Renal pelvis (tissue), 12 donors: ENCODE measurements around the gene BEAN1. TPM values are rescaled to one million over a fixed set of nuclear protein-coding genes. Genes with fewer than 3 reads are reported as not detected.
A peak's percentile ranks its signal among the peaks of the same experiment; 100 is the strongest.

Source experiments
- DNase-seq: peaks from one replicate; pipeline ENCODE4 v3.0.0-alpha.2; 2013
- long read RNA-seq, 16 experiments: transcript quantifications; one replicate each; lab custom pipeline, GENCODE V29; 2026
- polyA plus RNA-seq, 3 donors: library from polyadenylated mRNA; unstranded; fragments of 120-200 nt; gene quantifications; one replicate each; pipeline ENCODE4 v1.2.1, GENCODE V29; 2013; ENCODE audit not compliant: insufficient read length in 3 of 3

BEAN1 gene, protein sequence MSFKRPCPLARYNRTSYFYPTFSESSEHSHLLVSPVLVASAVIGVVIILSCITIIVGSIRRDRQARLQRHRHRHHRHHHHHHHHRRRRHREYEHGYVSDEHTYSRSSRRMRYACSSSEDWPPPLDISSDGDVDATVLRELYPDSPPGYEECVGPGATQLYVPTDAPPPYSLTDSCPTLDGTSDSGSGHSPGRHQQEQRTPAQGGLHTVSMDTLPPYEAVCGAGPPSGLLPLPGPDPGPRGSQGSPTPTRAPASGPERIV
- 1 to 10 TPM; 1.5 to 3.8 (median 3.4) TPM for polyA plus RNA-seq
- long read RNA-seq, donor 1, result 0 reads
- long read RNA-seq, donor 2, result 0 reads
- long read RNA-seq, donor 3, result 0 reads
- long read RNA-seq, donor 4, result 0 reads
- long read RNA-seq, donor 5, partial matches to known transcripts, result 0 of 1 reads
- long read RNA-seq, donor 5, other reads (novel, unspliced or antisense), result 0 of 1 reads
- long read RNA-seq, donor 6, partial matches to known transcripts, result 0 of 1 reads
- long read RNA-seq, donor 6, other reads (novel, unspliced or antisense), result 0 of 1 reads
- long read RNA-seq, donor 7, partial matches to known transcripts, result 0 of 1 reads
- long read RNA-seq, donor 7, other reads (novel, unspliced or antisense), result 0 of 1 reads
- long read RNA-seq, donor 8, result 0 reads
- long read RNA-seq, donor 9, result 0 reads
- long read RNA-seq, donor 10, partial matches to known transcripts, result 5 of 5 reads
- long read RNA-seq, donor 10, other reads (novel, unspliced or antisense), result 0 of 5 reads
- long read RNA-seq, donor 11, result 0 reads
- long read RNA-seq, donor 12, result 0 reads
- long read RNA-seq, donor 13, result 0 reads
- long read RNA-seq, donor 14, result 0 reads
- long read RNA-seq, donor 15, result 0 reads
- long read RNA-seq, donor 16, result 0 reads

DNA sequence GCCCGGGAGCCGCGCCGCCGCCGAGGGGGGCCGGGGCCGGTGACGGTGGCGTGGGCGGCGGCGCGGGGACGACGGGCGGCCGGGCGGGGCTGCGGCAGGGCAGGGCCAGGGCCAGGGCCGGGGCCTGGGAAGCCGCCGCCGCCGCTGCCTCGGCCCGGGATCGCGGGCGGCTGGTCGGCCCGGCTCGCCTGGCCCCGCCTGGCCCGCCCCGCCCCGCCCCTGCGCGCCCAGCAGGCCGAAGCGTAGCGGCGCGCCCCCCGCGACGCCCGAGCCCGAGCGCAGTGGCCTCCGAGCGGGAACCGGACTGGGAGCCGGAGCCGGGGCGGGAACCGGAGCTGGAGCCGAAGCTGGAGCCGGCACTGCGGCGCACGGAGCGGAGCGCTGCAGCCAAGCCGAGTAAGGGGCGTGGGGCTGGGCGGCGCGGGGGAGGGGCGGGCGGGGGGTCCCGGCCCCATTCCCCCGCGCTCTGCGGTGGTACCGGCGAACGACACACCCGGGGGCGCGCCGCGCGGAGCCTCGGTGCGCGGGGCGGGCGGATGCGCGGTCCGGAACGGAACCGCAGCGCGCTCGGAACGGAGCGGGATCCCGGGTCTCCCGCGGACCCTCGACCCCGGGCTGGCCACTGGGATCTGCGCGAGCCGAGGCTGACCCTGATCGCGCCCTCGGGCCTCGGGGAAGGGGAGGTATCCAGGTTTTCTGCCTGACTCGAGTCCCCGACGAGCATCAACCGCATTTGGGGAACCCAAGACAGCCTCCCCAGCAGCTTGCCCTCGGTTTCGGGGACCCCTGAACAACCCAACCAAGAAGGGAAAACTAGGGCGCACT is at the start of gene BEAN1:
Gene BEAN1 (plus strand): TSS at position 260 of the 825 bp plus-strand sequence. CDS start 10,382 bp downstream, outside the sequence.
- peak; percentile 41 for DNase-seq

DNA sequence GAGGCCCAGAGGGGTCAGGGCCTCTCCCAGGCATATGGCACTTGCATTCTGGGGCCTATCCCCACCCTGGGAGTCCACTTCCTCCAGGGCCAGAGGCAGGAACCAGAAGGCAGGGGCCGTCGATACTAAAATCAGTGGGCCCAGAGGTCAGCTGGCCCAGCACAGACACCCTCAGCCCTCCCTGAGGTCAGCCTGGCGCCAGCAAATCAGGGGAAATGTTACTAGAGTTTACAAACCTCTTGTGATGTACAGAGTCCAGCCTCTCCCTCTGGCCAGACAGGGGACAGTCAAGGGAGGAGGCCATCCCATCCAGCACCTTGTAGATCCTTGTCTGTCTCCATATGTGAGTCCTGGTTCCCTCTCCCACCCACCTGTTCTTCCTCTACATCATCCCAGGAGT is 49.8 kb upstream of the BEAN1 start:
- no peak for DNase-seq

DNA sequence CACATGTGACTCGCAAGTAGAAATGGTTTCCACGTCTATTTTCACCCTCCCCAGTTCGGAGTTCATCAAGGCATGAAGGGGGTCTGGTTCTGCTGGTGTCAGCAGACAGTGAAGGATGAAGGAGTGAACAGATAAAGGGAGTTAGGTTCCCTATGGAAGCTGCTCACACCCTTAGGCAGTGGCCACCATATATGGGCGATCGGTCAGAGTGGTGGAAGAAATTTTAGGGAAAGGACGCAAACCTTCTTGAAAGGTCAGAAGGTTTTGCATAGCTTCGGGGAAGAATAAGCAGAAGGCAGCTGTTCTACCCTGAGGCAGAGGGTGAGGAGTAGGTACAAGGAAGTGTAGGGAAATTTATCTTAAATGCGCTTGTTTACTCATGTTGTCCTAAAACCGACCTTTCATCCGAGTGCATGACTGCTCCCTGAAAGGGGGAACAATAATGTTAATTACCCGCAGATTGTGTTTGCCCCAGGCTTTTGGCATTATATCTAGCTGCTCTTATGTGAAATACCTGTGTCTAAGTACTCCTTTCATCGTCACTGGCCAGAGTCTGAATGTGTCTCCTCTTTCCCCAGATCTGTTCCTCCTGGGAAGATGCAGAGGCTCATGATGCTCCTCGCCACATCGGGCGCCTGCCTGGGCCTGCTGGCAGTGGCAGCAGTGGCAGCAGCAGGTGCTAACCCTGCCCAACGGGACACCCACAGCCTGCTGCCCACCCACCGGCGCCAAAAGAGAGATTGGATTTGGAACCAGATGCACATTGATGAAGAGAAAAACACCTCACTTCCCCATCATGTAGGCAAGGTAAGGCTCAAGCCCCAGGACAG is 48.1 kb upstream of the BEAN1 start:
- no peak for DNase-seq

DNA sequence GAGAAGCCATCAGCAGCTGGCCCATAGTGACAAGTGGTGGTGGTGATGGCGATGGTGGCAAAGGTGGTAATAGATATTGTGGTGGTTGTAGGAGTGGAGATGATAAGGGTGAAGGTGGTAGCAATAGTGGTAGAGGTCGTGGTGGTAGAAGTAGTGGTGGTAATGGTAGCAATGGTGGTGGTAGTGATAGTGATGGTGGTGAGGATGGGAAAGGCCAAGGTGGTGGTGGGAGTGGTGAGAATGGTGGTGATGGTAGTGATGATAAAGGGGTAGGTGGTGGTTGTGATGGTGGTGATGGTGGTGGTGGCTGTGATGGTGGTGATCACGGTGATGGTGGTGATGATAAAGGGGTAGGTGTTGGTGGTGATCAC is 47.5 kb upstream of the BEAN1 start:
- DNase-seq, result no peak

DNA sequence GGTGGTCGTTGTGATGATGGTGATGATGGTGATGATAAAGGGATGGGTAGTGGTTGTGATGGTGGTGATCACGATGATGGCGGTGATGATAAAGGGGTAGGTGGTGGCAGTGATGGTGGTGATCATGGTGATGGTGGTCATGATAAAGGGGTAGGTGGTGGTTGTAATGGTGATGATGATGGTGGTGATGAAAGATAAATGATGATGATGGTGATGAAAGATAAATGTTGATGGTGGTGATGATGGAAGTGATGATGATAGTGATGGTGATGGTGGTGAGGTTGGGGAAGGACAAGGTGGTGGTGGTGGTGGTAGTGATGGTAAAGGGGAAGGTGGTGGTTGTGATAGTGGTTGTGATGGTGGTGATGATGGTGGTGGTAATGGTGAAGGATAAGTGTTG is 46.7 kb upstream of the BEAN1 start:
- no peak for DNase-seq

DNA sequence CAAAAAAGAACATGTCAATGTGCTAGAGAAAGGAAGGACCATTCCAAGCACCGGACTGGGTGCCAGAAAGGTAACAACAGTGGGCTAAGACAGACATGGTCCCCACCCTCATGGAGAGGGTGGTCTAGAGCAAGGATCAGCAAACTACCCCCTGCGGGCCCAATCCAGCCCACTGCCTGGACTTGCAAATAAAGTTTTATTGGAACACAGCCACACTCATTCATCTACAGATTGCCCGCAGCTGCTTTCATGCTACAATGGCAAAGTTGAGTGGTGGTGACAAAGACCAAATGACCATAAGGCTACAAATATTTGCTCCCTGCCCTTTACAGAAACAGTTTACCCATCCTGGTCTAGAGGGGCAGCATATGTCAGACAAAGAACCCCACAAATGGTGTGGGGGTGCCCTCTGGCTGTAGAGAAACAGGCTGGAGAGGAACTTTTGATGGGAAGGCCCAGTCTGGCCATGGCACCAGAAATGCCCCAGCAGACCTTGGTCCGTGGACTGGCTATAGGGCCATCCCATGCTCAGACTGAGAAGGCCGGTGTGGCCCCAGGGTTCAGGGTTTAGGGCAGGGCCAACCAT is 45.4 kb upstream of the BEAN1 start:
- DNase-seq, result no peak

DNA sequence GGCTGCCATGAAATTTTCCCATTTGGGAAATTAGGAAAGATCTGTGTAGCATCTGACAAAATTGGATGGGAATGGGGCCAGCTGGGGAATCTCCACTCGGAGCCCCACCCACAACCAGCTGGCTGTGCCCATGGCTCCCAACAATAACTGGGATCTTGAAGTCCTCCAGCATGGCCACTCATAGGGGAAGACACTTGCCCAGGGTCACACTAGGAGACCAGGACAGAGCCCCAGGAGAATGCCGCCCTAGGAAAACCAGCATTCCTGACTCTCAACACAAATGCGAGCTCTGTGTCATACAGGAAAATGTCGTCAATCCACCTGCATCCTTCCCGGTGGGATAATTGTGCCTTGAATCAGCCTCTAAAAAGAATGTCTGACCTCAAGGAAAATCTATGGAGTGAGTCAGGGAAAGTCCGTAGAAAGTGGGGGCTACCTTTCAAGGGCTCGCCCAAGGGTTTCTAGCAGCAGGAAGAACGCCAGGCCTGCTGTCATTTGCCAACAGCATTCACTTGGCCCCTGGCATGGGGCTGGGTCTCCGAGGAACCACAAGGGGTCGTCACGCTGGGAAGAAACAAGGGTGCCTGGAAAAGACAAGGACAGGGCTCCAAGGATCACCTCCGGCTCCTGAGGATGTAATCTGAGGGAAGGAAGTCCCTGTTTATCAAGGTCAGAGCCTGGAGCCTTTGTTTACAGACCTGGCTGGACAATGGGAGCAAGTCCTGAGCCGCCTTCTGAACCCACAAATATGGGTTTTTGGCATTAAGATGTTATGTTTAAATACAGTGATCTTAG is 44.7 kb upstream of the BEAN1 start:
- no peak for DNase-seq

DNA sequence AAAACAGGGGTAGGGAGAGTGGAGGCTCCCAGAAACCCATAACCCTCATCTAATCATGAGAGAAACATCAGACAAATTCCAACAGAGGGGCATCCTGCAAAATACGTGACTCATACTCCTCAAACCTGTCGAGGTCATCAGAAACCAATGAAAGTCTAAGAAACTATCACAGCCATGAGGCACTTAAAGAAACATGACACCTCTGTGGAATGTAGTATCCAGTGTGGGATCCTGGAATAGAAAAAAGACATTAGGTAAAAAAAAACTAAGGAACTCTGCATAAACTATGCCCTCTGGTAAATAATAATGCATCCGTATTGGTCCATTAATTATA is 44.2 kb upstream of the BEAN1 start:
- DNase-seq, result peak; percentile 63

DNA sequence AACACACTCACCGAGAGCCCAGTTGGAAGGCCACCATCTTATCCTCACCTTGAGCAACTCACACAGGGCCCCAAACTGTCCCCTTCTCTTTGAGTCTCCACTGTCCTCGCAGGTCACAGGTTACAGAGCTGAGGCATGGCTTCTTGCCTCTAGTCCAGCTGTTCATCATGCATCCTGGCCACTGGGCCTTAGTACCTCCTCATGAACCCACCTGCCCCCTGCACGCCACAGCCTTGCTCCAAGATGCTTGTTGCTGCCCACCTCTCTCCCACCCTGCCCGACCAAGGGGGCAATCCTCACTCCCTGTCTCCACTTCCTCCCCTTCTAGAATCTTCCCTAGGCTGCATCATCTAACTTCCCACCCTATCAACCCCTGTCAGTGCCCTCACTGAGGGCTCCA is 43.5 kb upstream of the BEAN1 start:
- no peak for DNase-seq

DNA sequence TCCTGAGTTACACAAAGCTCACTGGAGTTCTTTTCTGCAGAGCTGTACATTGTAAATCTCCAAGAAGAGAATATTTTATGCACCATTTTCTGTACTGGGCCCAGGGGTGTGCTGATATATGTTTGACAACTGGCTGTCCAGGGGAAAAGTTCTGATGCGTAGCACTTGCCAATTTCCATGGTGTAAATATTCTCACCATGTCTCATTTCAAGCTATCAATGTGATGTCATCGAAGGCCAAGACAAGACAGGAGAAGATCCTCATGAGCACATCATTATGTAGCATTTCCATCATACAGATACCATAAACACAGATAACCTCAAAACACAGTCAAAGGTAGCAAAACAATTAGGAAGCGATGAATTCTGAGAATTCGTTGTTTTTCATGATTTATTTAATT is 41.7 kb upstream of the BEAN1 start:
- no peak for DNase-seq

DNA sequence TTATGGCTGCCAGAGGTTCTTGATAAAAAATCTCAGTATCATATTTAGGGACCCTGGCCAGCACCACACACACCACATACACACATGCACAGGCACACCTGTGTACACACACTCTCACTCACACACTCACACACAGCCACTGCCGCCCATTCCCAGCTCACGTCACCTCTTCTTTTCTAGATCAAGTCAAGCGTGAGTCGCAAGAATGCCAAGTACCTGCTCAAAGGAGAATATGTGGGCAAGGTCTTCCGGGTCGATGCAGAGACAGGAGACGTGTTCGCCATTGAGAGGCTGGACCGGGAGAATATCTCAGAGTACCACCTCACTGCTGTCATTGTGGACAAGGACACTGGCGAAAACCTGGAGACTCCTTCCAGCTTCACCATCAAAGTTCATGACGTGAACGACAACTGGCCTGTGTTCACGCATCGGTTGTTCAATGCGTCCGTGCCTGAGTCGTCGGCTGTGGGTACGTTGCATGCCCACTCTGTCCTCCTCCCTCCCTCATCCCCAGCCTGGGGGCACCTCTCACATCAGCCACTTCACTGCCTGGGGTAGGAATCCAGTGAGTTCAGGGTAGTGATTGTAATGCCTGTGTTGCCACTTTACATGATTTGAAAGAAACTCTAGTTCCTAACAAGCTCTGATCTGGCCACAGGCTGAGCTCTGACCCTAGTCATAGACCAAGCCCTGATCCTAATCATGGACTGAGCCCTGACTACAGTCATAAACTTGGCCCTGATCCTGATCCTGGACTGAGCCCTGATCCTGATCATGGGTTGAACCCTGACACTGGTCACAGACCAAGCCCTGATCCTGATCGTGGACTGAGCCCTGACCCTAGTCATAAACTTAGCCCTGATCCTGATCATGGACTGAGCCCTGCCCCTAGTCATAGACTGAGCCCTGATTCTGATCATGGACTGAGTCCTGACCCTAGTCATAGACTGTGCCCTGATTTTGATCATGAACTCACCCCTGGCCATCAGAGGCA is 40.2 kb upstream of the BEAN1 start:
- DNase-seq, result no peak

DNA sequence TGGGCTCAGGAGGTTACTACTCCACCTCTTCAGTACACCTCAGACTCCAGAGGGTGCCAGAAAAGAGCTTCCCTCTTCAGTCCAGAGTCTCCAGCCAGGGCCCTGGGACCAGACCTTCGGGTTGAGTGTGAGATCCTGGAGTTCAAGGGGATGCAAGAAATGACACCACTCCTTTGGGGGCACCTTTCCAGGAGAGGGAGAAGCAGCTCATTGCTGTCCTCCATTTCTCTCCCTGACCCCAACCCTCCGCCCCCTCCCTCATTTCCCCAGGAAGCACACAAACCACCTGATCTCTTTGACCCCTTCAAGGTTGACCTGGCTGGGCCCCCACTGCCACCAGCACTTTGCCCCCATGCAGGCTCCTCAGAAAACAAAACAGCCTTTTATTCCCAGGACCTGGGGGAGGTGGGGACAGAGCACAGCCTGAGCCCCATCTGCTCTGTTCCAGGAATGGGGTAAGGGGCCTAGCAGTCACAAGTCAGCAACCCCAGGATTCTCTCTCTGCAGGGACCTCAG is 39.2 kb upstream of the BEAN1 start:
- no peak for DNase-seq

DNA sequence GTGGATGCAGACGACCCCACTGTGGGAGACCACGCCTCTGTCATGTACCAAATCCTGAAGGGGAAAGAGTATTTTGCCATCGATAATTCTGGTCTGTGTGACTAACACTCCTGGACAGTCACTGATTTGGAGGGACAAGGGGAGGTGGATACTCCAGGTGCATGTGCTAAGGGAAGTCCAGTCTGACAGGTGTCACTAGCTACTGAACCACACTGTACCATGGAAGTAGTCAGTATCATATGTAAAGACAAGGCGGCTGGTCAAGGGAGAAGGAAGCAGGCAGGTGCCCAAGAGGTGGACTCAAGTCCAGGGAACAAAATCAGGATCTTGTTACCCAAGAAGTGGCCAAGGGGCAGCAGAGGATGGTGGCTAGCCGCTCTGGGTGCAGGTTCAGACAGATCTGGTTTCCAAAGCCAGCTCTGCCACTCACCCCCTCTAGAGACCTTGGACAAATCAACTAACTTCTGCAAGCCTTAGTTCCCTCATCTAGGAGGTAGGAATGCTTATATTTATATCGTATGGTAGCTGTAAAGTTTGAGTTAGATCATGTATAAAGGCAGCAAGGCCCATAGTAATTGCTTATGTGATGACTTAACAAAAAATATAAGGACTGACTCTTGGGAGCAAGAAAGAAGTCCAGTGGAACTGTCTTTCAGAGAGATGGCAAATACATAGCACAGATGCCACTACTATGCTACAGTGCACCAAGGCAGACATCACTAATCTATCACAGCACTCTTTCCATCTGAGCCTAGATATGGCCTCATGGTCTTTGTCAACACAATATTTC is 38.5 kb upstream of the BEAN1 start:
- no peak for DNase-seq

DNA sequence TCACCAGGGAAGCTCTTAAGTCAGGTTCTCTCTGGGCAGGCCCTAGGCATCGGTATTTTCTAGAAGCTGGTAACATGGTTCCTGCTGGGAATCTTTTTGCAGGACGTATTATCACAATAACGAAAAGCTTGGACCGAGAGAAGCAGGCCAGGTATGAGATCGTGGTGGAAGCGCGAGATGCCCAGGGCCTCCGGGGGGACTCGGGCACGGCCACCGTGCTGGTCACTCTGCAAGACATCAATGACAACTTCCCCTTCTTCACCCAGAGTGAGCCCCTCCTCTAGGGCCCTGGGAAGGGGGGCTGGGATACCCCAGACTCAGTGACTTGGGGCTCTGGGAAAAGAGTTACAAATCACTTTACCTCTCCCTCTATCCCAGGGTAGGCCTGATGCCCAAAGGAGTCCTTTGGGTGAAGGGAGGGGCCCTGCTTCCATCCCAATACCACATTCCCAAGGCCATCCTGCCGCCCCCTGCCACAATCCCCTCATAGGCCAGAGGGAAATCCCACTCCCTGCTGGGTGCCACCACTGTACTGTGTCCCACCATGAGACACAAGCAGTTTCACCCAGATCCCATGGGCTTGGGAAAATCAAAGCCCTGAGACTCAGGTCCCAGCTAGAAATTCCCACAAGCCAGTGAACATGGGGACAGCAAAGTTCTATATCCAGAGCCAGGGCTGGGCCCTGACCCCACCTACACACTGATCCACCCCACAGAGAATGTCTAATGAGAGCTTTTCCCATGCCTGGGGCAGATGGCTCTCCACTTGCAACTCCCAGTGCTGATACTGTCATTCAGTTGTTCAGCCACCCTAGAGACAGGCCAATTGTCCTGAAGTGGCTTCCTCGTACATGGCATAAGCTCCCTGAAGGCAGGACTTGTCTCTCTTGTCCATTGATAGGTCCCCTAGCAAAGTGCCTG is 37.6 kb upstream of the BEAN1 start:
- no peak for DNase-seq

DNA sequence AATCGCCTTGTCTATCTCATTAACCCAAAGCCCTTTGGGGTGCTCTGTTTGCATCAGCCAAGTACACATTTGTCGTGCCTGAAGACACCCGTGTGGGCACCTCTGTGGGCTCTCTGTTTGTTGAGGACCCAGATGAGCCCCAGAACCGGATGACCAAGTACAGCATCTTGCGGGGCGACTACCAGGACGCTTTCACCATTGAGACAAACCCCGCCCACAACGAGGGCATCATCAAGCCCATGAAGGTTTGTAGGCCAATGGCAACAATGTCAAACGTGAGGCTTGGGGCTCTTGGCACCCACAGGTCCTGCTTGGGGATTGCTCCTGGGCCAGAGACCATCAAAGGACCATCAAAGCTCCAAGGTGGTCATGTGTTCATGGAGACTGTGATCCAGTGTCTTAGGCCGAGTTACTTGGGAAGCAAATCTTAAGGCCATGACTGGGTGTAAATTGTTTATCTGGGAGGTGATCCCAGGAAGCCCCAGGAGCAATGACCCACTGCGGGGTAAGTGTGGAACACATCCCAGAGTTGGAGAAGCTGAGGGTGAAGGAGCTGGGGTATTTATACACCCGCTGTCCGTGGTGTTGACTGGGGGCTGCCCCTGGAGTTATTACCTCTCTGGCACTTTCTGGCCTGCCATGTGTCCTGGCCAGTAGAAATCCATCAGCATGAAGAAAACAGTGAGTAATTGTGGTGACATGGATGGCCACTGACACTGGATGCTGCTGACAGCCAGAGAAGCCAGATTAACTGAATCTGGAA is 36.6 kb upstream of the BEAN1 start:
- DNase-seq, result no peak
